Heart left ventricle (tissue), 13 donors: ENCODE data around the gene GDPD4.

Experiments used
- CTCF ChIP-seq, 12 donors: fragments of 200-600 bp; sonication (generic) in 4 of 12; IDR thresholded peaks; one replicate each; pipeline versions ENCODE4 v1.5.0 to v1.8.0; 2018 to 2022; ENCODE audit warnings: antibody characterized with exemption in 12 of 12, mild to moderate bottlenecking in 5 of 12
- POLR2A ChIP-seq, 2 donors: fragments of 450-650 bp; IDR thresholded peaks; one replicate each; pipeline ENCODE4 v1.6.1; 2017; ENCODE audit warnings: antibody characterized with exemption in 2 of 2, mild to moderate bottlenecking in 2 of 2, moderate library complexity in 2 of 2
- donor health status: ischemic (EF 13 %, LVEDD 7.1; RV severe dilation, severe dysfunction).
- donor health status: DM: no; HTN: yes; CAD: no.
- donor health status: DM: no; HTN: no; CAD: no.
- donor health status: ischemic (EF 25% LVEDD 6.9; RV normal size, moderate dysfunction).
- donor health status: ischemic (EF 25% LVEDD 5.7; RV mildly dilated, moderate dysfunction).
- donor health status: ischemic (EF 35%, LVEDD 5.7; RV mildly dilated, moderate dysfunction).
- donor health status: nonischemic (EF 11% LVEDD 7.7; RV severe dilation, severe dysfunction).
- donor health status: DM: yes; HTN: yes; CAD: no.
- donor health status: PGD.
- donor health status: ischemic (EF 29% LVEDD 5.4; RV normal size, mild dysfunction).
- donor health status: nonischemic (EF 23%, LVEDD 6.1; RV moderate dilation, normal function).

DNA sequence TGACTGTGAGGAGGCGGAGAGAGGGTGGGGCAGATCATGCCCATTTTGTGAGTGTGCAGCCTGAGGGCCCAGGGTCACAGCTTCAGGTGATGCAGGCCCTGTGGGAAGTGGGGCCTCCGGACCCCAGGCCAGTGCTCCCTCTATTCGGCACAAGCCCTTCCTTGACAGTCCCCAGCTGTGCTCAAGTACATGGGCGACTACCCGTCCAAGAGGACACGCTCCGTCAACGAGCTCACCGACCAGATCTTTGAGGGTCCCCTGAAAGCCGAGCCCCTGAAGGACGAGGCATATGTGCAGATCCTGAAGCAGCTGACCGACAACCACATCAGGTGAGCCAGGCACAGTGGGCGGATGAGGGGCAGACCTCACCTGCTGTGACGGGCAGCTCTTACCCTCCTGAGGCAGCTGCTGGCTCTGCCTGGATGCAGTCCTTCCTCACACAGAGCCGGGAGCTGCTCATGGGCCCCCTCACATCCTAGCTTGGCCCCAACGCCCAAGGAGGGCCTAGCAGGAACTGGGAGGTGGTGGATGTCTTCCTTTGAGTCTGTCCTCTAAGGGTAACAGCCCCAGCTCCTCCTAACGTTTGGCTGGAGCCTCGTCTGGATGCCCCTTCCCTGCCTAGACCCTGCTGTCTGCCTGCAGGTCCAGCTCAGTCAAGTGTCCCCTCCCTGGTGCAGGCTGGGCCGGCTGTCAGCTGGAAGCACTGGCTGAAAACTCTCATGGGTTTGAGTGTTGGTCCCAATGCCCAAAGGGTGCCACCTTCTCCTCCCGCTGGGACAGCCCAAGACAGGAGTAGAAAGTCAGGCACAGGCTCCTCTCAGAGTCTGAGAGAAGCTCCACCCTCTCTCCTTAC lies 97.4 kb downstream of the GDPD4 start:
- TF ChIP-seq POLR2A (IDR thresholded peaks at IDR 0.05) (no peak), CTCF (IDR thresholded peaks at IDR 0.05) (no peak)
